WTC11 (cell line): ENCODE measurements around the gene SDHC. TPM values are rescaled to one million over a fixed set of nuclear protein-coding genes. Genes with fewer than 3 reads are reported as not detected.

Experiments
- ATAC-seq: fragments of 200-7000 bp; cut with Tn5 transposase; 2 replicates; pipeline ENCODE4 v1.10.0; 2021; ENCODE audit warnings: mild to moderate bottlenecking, moderate library complexity
- CTCF ChIA-PET: fragments of 300-600 bp; sonication (Branson Sonifier 250); formaldehyde crosslinking; loops from one replicate; lab custom pipeline; 2021; ENCODE audit warnings: antibody characterized with exemption; lab: Charles Lee
- POLR2A ChIA-PET: fragments of 350-600 bp; sonication (Branson Sonifier 250); formaldehyde crosslinking; loops from one replicate; lab custom pipeline; 2021; ENCODE audit warnings: antibody characterized with exemption; lab: Charles Lee
- DNase-seq: peaks from one replicate; pipeline ENCODE4 v3.0.0; 2021; ENCODE audit warnings: low spot score
- H3K27ac Mint-ChIP-seq: 2 replicates; pipeline ENCODE4 v1.8.0; 2021; ENCODE audit warnings: mixed read lengths
- H3K27me3 Mint-ChIP-seq: 2 replicates; pipeline ENCODE4 v1.8.0; 2021; ENCODE audit warnings: low read depth, mild to moderate bottlenecking, moderate library complexity, mixed read lengths
- H3K36me3 Mint-ChIP-seq: 2 replicates; pipeline ENCODE4 v1.8.0; 2021; ENCODE audit warnings: mixed read lengths
- H3K4me1 Mint-ChIP-seq: 2 replicates; pipeline ENCODE4 v1.8.0; 2022; ENCODE audit warnings: mixed read lengths
- H3K4me3 Mint-ChIP-seq: 2 replicates; pipeline ENCODE4 v1.8.0; 2021; ENCODE audit warnings: mild to moderate bottlenecking, moderate library complexity, mixed read lengths
- H3K9me3 Mint-ChIP-seq: 2 replicates; pipeline ENCODE4 v1.8.0; 2021; ENCODE audit warnings: mixed read lengths
- AR ChIP-seq: fragments of 250-450 bp; sonication (Bioruptor Pico); IDR thresholded peaks from 2 replicates; pipeline ENCODE4 v1.9.0; 2021; ENCODE audit warnings: mild to moderate bottlenecking
- CREM ChIP-seq: sonication (generic); formaldehyde crosslinking; IDR thresholded peaks from 2 replicates; pipeline ENCODE4 v1.8.1; 2022; ENCODE audit warnings: mild to moderate bottlenecking, missing genetic modification reagents, moderate library complexity
- E2F1 ChIP-seq: sonication (generic); formaldehyde crosslinking; IDR thresholded peaks from 2 replicates; pipeline ENCODE4 v1.8.0; 2022; ENCODE audit warnings: mild to moderate bottlenecking, missing genetic modification reagents
- ETV6 ChIP-seq: sonication (generic); formaldehyde crosslinking; IDR thresholded peaks from 2 replicates; pipeline ENCODE4 v1.8.1; 2022; ENCODE audit warnings: mild to moderate bottlenecking, missing genetic modification reagents
- FOXP1 ChIP-seq: sonication (generic); formaldehyde crosslinking; IDR thresholded peaks from 2 replicates; pipeline ENCODE4 v1.8.0; 2022; ENCODE audit warnings: missing genetic modification reagents, mild to moderate bottlenecking, moderate library complexity, borderline replicate concordance
- GRHL2 ChIP-seq: fragments of 250-450 bp; sonication (Bioruptor Pico); IDR thresholded peaks from 2 replicates; pipeline ENCODE4 v1.8.0; 2022; ENCODE audit warnings: mild to moderate bottlenecking, moderate library complexity; ENCODE audit not compliant: insufficient replicate concordance, severe bottlenecking
- MAX ChIP-seq: sonication (generic); formaldehyde crosslinking; IDR thresholded peaks from 2 replicates; pipeline ENCODE4 v1.8.0; 2022; ENCODE audit warnings: mild to moderate bottlenecking, missing genetic modification reagents
- MYBL2 ChIP-seq: sonication (generic); formaldehyde crosslinking; IDR thresholded peaks from 2 replicates; pipeline ENCODE4 v1.8.1; 2023; ENCODE audit warnings: mild to moderate bottlenecking, moderate library complexity, missing genetic modification reagents
- PREB ChIP-seq: sonication (generic); formaldehyde crosslinking; IDR thresholded peaks from 2 replicates; pipeline ENCODE4 v1.8.1; 2022; ENCODE audit warnings: mild to moderate bottlenecking, missing genetic modification reagents, moderate library complexity, borderline replicate concordance
- TCF7 ChIP-seq: sonication (generic); formaldehyde crosslinking; IDR thresholded peaks from 2 replicates; pipeline ENCODE4 v1.8.0; 2022; ENCODE audit warnings: mild to moderate bottlenecking, low read depth, missing genetic modification reagents, moderate library complexity
- TEAD1 ChIP-seq: sonication (generic); formaldehyde crosslinking; IDR thresholded peaks from 2 replicates; pipeline ENCODE4 v1.8.0; 2022; ENCODE audit warnings: mild to moderate bottlenecking, missing genetic modification reagents
- TP53 ChIP-seq: sonication (generic); formaldehyde crosslinking; IDR thresholded peaks from 2 replicates; pipeline ENCODE4 v1.8.1; 2023; ENCODE audit warnings: mild to moderate bottlenecking, missing genetic modification reagents
- ZNF671 ChIP-seq: fragments of 250-450 bp; sonication (Bioruptor Pico); IDR thresholded peaks from 2 replicates; pipeline ENCODE4 v1.8.0; 2021; ENCODE audit warnings: mild to moderate bottlenecking
- total RNA-seq: library from RNA; stranded (reverse); gene quantifications from 3 replicates; pipeline ENCODE4 v1.2.3, GENCODE V29; 2021
- TF ChIP-seq, protein P1 (sequence below): fragments of 250-450 bp; sonication (Bioruptor Pico); IDR thresholded peaks from 2 replicates; pipeline ENCODE4 v1.9.0; 2021; ENCODE audit warnings: mild to moderate bottlenecking, borderline replicate concordance
- TF ChIP-seq, protein P2 (sequence below): sonication (generic); formaldehyde crosslinking; IDR thresholded peaks from 2 replicates; pipeline ENCODE4 v1.8.0; 2023; ENCODE audit warnings: mild to moderate bottlenecking, missing genetic modification reagents
- TF ChIP-seq, protein P3 (sequence below): sonication (generic); formaldehyde crosslinking; IDR thresholded peaks from 2 replicates; pipeline ENCODE4 v1.8.0; 2023; ENCODE audit warnings: missing genetic modification reagents
- TF ChIP-seq, protein P4 (sequence below): sonication (generic); formaldehyde crosslinking; IDR thresholded peaks from 2 replicates; pipeline ENCODE4 v1.8.1; 2023; ENCODE audit warnings: mild to moderate bottlenecking, missing genetic modification reagents

The SDHC gene
- total RNA-seq, 1 experiment from 2014 or later: 193 TPM

GRCh38 chr1:161311595-161312181 is 2.5 kb upstream of the SDHC start:
- Mint-ChIP-seq H3K4me1 (peaks cover 45% of the 10 kb centered on the region), H3K9me3 (no peaks in the 10 kb centered on the region), H3K4me3 (no peak overlapping the region), H3K36me3 (no peaks in the 10 kb centered on the region), H3K27ac (no peak overlapping the region), H3K27me3 (no peaks in the 10 kb centered on the region; the same call in 1 of the 2 replicates)
- DNase-seq: no peak
- ATAC-seq: no peak
- no peak for TF ChIP-seq CREM (CRISPR knock-in tag)
- no peak for TF ChIP-seq PREB (CRISPR knock-in tag)
- TF ChIP-seq TCF7 (CRISPR knock-in tag): no peak
- TF ChIP-seq, protein P1, sequence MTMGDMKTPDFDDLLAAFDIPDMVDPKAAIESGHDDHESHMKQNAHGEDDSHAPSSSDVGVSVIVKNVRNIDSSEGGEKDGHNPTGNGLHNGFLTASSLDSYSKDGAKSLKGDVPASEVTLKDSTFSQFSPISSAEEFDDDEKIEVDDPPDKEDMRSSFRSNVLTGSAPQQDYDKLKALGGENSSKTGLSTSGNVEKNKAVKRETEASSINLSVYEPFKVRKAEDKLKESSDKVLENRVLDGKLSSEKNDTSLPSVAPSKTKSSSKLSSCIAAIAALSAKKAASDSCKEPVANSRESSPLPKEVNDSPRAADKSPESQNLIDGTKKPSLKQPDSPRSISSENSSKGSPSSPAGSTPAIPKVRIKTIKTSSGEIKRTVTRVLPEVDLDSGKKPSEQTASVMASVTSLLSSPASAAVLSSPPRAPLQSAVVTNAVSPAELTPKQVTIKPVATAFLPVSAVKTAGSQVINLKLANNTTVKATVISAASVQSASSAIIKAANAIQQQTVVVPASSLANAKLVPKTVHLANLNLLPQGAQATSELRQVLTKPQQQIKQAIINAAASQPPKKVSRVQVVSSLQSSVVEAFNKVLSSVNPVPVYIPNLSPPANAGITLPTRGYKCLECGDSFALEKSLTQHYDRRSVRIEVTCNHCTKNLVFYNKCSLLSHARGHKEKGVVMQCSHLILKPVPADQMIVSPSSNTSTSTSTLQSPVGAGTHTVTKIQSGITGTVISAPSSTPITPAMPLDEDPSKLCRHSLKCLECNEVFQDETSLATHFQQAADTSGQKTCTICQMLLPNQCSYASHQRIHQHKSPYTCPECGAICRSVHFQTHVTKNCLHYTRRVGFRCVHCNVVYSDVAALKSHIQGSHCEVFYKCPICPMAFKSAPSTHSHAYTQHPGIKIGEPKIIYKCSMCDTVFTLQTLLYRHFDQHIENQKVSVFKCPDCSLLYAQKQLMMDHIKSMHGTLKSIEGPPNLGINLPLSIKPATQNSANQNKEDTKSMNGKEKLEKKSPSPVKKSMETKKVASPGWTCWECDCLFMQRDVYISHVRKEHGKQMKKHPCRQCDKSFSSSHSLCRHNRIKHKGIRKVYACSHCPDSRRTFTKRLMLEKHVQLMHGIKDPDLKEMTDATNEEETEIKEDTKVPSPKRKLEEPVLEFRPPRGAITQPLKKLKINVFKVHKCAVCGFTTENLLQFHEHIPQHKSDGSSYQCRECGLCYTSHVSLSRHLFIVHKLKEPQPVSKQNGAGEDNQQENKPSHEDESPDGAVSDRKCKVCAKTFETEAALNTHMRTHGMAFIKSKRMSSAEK (CRISPR knock-in tag): no peak
- no peak for TF ChIP-seq MAX (CRISPR knock-in tag)
- TF ChIP-seq ZNF671 (CRISPR knock-in tag): no peak
- ChIA-PET CTCF (no interaction called here), POLR2A (no interaction called here)

DNA sequence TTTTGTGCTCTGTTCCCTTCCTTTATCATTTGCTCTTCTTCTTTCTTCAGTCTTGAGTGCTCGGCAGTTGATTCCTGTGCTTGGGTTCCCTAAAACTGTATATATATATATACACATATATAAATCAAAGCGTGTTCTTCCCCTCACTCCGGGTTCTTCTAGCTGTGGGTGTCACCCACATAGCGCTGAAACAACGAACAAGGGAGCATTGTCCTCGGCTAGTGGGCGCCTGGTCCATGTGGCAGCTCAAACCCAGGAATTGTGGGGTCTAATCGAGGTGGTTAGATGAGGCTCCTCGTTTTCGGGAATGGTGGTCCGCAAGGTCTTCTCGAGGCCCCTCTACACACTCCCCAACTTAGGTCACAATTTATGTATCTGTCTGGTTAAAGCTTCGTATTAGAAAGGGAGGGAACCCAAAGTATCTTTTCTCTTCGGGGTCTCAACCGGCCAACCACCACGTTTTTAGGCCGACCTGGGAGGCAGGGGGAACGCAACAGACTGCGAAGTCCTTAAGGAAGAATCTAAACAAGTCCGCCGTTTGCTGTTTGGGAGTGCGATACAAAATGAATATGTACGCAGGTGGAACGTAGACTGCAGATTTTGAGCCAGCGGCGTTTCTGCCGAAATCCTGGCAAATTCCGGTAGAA is 504 bp upstream of the SDHC start:
- Mint-ChIP-seq H3K36me3 (no peaks in the 10 kb centered on the region), H3K9me3 (no peaks in the 10 kb centered on the region), H3K27me3 (no peaks in the 10 kb centered on the region; the same call in 1 of the 2 replicates), H3K4me1 (peaks cover 30% of the 10 kb centered on the region), H3K4me3 (peak overlapping the region; percentile 99), H3K27ac (peak overlapping the region; percentile 98)
- POLR2A ChIA-PET: interaction anchor here (0.9 to 1.5 kb wide), 5 partner anchors 8 to 196 kb away, joined by 3 to 12 read pairs (median 4); partner anchors contain the start of genes B4GALT3, NIT1, PCP4L1 and PFDN2
- DNase-seq (no peak), ATAC-seq (peak; percentile 8)
- CTCF ChIA-PET: interaction anchor here (0.5 to 1.9 kb wide), 8 partner anchors 9 to 89 kb away, joined by 3 to 17 read pairs (median 4); partner anchors contain the start of gene TOMM40L
- TF ChIP-seq ETV6 (CRISPR knock-in tag) (no peak), FOXP1 (CRISPR knock-in tag) (no peak), MYBL2 (CRISPR knock-in tag) (no peak), AR (no peak), GRHL2 (CRISPR knock-in tag) (no peak), E2F1 (CRISPR knock-in tag) (no peak), TP53 (CRISPR knock-in tag) (no peak), TCF7 (CRISPR knock-in tag) (no peak), TEAD1 (no peak)
- TF ChIP-seq, protein P2, sequence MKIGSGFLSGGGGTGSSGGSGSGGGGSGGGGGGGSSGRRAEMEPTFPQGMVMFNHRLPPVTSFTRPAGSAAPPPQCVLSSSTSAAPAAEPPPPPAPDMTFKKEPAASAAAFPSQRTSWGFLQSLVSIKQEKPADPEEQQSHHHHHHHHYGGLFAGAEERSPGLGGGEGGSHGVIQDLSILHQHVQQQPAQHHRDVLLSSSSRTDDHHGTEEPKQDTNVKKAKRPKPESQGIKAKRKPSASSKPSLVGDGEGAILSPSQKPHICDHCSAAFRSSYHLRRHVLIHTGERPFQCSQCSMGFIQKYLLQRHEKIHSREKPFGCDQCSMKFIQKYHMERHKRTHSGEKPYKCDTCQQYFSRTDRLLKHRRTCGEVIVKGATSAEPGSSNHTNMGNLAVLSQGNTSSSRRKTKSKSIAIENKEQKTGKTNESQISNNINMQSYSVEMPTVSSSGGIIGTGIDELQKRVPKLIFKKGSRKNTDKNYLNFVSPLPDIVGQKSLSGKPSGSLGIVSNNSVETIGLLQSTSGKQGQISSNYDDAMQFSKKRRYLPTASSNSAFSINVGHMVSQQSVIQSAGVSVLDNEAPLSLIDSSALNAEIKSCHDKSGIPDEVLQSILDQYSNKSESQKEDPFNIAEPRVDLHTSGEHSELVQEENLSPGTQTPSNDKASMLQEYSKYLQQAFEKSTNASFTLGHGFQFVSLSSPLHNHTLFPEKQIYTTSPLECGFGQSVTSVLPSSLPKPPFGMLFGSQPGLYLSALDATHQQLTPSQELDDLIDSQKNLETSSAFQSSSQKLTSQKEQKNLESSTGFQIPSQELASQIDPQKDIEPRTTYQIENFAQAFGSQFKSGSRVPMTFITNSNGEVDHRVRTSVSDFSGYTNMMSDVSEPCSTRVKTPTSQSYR: no peak
- TF ChIP-seq, protein P3, sequence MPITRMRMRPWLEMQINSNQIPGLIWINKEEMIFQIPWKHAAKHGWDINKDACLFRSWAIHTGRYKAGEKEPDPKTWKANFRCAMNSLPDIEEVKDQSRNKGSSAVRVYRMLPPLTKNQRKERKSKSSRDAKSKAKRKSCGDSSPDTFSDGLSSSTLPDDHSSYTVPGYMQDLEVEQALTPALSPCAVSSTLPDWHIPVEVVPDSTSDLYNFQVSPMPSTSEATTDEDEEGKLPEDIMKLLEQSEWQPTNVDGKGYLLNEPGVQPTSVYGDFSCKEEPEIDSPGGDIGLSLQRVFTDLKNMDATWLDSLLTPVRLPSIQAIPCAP (CRISPR knock-in tag): no peak
- TF ChIP-seq, protein P4, sequence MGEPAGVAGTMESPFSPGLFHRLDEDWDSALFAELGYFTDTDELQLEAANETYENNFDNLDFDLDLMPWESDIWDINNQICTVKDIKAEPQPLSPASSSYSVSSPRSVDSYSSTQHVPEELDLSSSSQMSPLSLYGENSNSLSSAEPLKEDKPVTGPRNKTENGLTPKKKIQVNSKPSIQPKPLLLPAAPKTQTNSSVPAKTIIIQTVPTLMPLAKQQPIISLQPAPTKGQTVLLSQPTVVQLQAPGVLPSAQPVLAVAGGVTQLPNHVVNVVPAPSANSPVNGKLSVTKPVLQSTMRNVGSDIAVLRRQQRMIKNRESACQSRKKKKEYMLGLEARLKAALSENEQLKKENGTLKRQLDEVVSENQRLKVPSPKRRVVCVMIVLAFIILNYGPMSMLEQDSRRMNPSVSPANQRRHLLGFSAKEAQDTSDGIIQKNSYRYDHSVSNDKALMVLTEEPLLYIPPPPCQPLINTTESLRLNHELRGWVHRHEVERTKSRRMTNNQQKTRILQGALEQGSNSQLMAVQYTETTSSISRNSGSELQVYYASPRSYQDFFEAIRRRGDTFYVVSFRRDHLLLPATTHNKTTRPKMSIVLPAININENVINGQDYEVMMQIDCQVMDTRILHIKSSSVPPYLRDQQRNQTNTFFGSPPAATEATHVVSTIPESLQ (CRISPR knock-in tag): no peak
